ENCODE measurements around the gene GNAI1.

The GNAI1 gene

GRCh38 chr7:80240265-80241025 lies 105.8 kb downstream of the GNAI1 start:
- no peak overlapping the region for H3K4me3 ChIP-seq (replicated peaks in 1 of 2; ENCODE audit: low read depth in 2 of 2, low read length in 2 of 2)
- DNase-seq (ENCODE audit: low read depth in 2 of 2): peak; percentile 7 to 48
- no peak for TF ChIP-seq CTCF (IDR thresholded peaks at IDR 0.05; ENCODE audit: low read depth, low read length)

- no peak overlapping the region for H3K4me3 ChIP-seq (replicated peaks in 1 of 2; ENCODE audit: low read depth in 2 of 2, low read length in 2 of 2)
- no peak for TF ChIP-seq CTCF (IDR thresholded peaks at IDR 0.05; ENCODE audit: low read depth, low read length)
- no peak for DNase-seq (ENCODE audit: low read depth in 2 of 2)
Observed at GRCh38 chr7:80241671-80242070, 107.0 kb downstream of the GNAI1 start.

GRCh38 chr7:80243425-80243824 lies 108.8 kb downstream of the GNAI1 start:
- no peak for TF ChIP-seq CTCF (IDR thresholded peaks at IDR 0.05; ENCODE audit: low read depth, low read length)
- H3K4me3 ChIP-seq (replicated peaks in 1 of 2; ENCODE audit: low read depth in 2 of 2, low read length in 2 of 2): no peak overlapping the region
- DNase-seq (ENCODE audit: low read depth in 2 of 2): peak in 1 of 2 donors; percentile 11

GRCh38 chr7:80244206-80244916 lies 109.7 kb downstream of the GNAI1 start:
- no peak overlapping the region for H3K4me3 ChIP-seq (replicated peaks in 1 of 2; ENCODE audit: low read depth in 2 of 2, low read length in 2 of 2)
- no peak for TF ChIP-seq CTCF (IDR thresholded peaks at IDR 0.05; ENCODE audit: low read depth, low read length)
- DNase-seq (ENCODE audit: low read depth in 2 of 2): peak; percentile 65 to 69

- peak in 1 of 2 donors; percentile 7 for DNase-seq (ENCODE audit: low read depth in 2 of 2)
- H3K4me3 ChIP-seq (replicated peaks in 1 of 2; ENCODE audit: low read depth in 2 of 2, low read length in 2 of 2): no peak overlapping the region
- no peak for TF ChIP-seq CTCF (IDR thresholded peaks at IDR 0.05; ENCODE audit: low read depth, low read length)
Observed at GRCh38 chr7:80247144-80247543, 112.5 kb downstream of the GNAI1 start.

GRCh38 chr7:80247891-80248290 lies 113.3 kb downstream of the GNAI1 start:
- no peak for TF ChIP-seq CTCF (IDR thresholded peaks at IDR 0.05; ENCODE audit: low read depth, low read length)
- H3K4me3 ChIP-seq (replicated peaks in 1 of 2; ENCODE audit: low read depth in 2 of 2, low read length in 2 of 2): no peak overlapping the region
- DNase-seq (ENCODE audit: low read depth in 2 of 2): no peak
